GM19438 (cell line): Measurements from ENCODE around the gene EPS8L1.
A peak's percentile ranks its signal among the peaks of the same experiment; 100 is the strongest.

Experiments
- ATAC-seq: cut with Tn5 transposase; IDR thresholded peaks from one replicate; pipeline ENCODE4 v1.9.1; 2021; ENCODE audit warnings: low read depth; ENCODE audit not compliant: unreplicated experiment

EPS8L1 gene

DNA sequence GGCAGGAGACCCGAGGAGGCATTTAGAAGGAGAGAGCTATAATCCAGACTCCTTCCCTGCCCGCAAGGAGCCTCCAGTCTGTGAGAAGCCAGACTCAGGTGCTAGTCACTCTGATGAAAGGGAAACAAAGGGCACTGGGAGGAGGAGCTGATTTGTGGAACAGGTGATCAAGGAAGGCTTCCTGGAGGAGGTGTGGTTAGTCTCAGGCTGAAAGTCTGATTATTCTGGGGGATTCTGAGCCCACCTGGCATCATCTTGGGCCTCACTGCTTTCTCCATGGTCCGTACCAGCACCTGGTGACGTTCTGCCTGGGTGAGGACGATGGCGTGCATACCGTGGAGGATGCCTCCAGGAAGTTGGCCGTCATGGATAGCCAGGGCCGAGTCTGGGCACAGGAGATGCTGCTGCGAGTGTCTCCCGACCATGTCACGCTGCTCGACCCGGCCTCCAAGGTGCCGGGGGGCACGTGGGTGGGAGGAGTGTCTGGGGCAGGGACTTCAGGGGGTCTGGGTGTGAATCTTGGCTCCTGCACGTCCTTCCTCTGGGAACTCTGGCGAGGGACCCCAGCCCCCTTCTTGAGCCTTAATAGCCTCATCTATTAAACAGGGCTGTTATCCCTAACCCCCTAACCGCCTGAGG is 3.9 kb downstream of the EPS8L1 start:
- ATAC-seq: no peak

- peak; percentile 60 for ATAC-seq
These were observed 4.7 kb downstream of the EPS8L1 start for GRCh38 chr19:55080121-55080967.

DNA sequence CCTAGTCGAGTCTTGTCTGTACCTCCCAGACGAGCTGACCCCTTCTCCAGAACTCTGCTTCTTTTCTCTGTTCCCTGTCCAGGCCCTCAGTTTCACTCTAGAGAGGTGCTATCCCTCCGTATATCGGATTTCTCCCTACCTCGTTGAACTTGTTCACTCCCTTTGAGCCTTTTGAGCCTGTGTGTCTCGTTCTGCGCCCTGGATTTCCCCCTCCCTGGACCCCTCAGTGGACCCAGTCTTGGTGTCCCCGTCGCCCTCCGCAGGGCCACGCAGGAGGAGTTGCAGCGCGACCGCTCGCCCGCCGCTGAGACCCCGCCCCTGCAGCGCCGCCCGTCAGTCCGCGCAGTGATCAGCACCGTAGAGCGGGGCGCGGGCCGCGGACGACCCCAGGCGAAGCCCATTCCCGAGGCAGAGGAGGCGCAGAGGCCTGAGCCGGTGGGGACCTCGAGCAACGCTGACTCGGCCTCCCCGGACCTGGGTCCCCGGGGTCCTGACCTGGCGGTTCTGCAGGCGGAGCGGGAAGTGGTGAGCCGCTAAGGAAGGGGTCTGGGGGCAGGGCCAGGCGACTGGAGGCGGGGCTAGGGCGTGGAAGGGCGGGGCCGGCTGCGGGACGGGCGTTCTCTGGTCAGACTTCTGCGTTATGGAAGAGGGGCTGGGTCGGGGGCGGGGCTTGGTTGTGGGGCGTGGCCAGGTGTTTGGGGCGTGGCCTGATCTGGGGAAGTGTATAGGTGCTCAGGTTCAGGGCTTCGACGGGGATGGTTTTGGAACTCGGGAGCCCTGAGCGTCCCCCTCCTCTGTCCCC is 5.5 kb downstream of the EPS8L1 start:
- ATAC-seq: peak; percentile 62

DNA sequence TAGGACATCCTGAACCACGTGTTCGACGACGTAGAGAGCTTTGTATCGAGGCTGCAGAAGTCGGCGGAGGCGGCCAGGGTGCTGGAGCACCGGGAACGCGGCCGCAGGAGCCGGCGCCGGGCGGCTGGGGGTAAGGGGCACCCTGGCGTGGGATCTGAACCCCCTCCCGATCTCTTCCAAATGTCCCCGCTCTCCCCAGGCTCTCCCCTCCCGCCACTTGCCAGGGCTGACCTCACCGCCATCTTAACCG is 6.0 kb downstream of the EPS8L1 start:
- ATAC-seq: no peak

DNA sequence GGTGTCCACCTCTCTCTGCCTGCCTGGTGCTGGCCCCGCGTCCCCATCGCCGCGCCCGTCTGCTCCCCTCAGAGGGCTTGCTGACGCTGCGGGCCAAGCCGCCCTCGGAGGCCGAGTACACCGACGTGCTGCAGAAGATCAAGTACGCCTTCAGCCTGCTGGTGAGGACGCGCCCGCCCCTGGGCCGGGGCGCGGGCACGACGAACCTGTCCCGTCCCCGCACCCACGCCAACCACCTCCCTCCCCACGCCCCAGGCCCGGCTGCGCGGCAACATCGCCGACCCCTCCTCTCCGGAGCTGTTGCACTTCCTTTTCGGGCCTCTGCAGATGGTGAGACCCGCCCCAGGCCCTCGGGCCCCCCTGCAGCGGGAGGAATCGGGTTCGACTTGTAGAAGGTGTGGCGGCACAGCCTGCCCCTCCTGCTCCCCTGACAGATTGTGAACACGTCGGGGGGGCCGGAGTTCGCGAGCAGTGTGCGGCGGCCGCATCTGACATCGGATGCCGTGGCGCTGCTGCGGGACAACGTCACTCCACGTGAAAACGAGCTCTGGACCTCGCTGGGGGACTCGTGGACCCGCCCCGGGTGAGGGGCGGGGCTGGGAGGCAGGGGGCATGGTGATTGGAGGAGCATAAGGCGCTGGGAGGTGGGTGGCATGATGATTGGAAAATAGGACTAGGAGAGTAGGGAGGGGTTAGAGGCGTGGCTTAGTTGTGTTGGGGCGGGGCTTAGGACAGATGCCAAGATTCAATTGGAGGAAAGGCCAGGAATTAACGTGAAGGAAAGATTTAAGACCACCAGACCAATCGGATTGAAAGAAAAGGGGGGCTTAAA is 6.6 kb downstream of the EPS8L1 start:
- ATAC-seq: no peak

GRCh38 chr19:55083004-55083850 is 7.6 kb downstream of the EPS8L1 start:
- no peak for ATAC-seq

DNA sequence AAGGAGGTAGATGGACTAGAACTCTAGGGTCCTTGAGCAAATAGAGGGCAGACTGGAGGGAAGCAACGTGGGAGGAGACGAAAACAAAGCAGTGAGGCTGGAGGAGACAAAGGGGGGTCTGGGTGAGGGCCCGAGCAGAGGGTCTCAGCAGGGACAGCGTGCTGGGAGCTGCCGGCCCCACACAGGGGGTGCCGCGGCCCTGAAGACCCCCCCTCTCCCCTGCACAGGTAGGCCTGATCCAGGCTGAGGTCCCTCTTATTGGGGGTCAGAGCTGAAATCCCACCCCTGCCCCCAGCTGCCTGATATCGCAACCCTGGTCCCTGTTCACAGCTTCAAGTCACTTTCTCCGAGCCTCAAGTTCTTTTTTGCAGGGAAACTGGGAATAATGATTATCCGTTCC is 8.7 kb downstream of the EPS8L1 start:
- ATAC-seq: no peak

GRCh38 chr19:55085923-55086715 is 10.4 kb downstream of the EPS8L1 start:
- no peak for ATAC-seq

GRCh38 chr19:55086730-55087541 is 11.3 kb downstream of the EPS8L1 start:
- ATAC-seq: no peak

GRCh38 chr19:55087542-55087901 is 11.9 kb downstream of the EPS8L1 start:
- ATAC-seq: no peak

DNA sequence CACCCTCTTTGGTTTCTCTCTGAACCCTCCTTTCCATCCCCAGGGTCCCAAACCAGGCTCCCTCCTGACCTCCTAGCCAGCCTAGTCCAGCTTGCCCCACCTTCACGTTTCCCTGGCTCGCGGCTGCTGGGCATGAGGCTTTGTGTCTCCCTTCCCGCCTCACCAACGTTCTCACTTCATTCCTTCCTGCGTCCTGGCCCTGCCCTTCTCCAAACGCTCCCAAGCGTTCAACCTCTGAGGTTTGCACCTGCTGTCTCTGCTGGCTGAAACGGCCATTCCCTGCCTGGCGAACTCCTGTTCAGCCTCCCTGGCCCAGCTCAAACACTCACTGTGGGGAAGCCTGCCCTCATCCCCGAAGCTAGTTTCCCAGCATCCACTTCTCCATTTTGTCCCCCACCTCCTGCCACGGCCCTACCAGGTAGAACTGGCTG is 12.4 kb downstream of the EPS8L1 start:
- no peak for ATAC-seq

GRCh38 chr19:55088543-55089341 is 13.1 kb downstream of the EPS8L1 start:
- ATAC-seq: no peak

- no peak for ATAC-seq
These were observed 13.8 kb downstream of the EPS8L1 start for GRCh38 chr19:55089342-55089944.

- no peak for ATAC-seq
These were observed 14.9 kb downstream of the EPS8L1 start for GRCh38 chr19:55090564-55090963.

GRCh38 chr19:55091126-55091910 is 15.6 kb downstream of the EPS8L1 start:
- ATAC-seq: no peak

DNA sequence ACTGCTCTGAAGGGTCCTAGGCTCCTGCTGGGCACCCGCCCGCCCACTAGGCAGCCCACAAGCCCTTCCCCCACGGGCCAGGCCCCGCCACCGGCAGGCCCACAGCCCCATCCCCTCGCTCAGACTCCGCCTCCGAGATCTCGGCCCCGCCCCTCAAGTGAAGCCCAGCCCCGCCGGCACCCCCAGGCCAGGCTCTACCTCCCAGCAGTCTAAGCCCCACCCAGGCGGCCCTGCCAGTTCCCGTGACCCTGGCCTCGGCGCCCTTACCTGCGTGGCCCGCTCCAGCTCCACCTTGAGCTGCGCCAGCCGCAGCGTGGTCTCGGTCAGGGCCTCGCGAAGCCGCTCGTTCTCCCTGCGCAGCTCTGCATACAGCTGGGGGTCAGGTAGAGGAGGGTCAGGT is 16.3 kb downstream of the EPS8L1 start:
- no peak for ATAC-seq
